ACHN (cell line): ENCODE results near the gene PGM5.
"Not testable (repeated sequence)": the region's sequence is repeated elsewhere in the genome, so short reads cannot be mapped to it uniquely, and the experiment has no call there.

ENCODE experiments used
- DNase-seq: peaks from one replicate; pipeline ENCODE4 v3.0.0-alpha.2; 2015
- in situ Hi-C: cut with HindIII; loops from 2 replicates; pipeline ENCODE4 v1.10.0; 2017; ENCODE audit warnings: low sequenced_read_pairs, low pct_ligation_motif_present, low pct_unique_long_range_greater_than_20kb

Gene PGM5

DNA sequence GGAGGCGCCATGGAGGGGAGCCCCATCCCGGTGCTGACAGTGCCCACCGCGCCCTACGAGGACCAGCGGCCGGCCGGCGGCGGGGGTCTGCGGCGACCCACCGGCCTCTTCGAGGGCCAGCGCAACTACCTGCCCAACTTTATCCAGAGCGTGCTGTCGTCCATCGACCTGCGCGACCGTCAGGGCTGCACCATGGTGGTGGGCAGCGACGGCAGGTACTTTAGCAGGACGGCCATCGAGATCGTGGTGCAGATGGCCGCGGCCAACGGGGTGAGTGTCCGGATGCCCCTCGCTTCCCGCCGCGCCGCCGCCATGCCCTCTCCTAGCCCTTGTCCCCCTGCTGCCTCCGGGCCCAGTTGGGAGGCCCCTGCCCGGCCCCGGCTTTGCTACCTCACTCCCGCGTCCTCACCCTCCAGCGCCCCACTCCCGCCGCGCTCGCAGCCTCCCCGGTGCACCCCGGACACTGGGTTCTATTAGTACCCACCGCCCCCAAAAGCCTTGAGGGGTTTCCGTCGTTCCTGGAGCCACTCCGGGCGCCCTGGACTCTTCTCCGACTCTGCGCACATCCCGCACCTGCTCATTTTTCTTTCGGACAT lies 806 bp downstream of the PGM5 start:
- in situ Hi-C loops, DNase-seq: not testable (repeated sequence)

DNA sequence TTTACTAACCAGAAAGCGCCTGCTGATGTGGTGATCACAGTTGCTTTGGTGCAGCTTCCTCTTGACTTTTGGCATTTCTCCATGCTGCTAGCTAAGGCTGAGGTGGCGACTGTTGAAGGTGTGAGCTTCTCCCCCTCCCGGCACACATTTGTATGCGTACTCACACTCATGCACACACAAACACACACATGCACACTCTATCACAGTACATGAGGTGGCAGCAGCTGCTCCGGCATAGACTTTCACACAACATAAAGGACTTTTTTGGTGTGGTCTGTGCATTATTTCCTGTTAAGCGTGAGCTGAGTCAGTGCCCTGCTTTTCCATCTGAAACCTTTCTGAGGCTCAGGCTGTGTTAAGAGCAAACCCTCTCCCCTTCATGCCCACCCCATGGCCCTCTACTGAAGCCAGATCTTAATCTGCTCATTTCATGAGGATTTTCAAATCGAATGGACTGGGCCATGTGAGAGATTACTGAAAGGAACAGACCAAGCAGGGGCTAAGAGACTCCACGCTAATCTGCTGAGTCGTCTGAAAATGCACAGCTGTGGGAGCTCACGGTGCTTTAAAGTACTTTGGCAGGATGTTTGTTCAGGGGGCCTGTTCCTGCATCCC lies 10.6 kb downstream of the PGM5 start:
- in situ Hi-C loops, DNase-seq: not testable (repeated sequence)

DNA sequence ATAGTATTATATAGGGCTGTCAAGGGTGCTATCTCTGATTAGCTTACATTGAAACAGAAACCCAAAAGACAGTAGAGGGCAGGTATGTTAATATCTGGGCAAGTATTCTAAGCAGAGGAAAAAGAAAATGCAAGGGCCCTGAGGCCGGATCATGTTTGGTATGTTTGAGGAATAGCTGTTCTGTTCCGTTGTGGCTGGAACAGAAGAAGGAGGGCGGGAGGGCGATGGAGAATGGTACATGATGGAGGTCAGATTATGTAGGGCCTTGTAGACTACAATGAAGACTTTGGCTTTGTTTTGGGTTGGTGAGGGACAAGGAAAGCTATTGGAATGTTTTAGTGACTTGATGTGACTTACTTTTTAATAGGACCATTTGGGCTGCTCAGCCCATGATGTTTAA lies 19.4 kb downstream of the PGM5 start:
- in situ Hi-C loops, DNase-seq: not testable (repeated sequence)

DNA sequence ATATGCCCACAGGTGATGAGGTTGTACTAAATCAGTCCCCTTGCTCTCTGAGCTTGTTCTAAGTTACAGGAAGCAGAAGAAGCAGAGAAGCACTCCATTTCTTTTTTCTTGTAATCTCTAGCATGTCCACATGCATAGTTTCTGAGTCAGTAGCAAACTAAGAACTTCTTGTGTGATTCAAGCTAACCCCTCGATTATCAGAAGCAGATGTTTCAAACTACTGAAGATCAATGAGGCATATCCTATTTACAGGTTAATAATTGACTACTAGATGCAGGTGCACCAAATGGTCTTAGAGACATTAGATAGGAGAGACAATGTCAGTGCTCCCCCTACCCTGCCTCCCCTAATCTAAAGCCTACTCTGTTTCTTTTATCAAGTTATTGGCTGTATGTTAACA lies 21.3 kb downstream of the PGM5 start:
- in situ Hi-C loops = not testable (repeated sequence)
- peak; percentile 17 for DNase-seq

DNA sequence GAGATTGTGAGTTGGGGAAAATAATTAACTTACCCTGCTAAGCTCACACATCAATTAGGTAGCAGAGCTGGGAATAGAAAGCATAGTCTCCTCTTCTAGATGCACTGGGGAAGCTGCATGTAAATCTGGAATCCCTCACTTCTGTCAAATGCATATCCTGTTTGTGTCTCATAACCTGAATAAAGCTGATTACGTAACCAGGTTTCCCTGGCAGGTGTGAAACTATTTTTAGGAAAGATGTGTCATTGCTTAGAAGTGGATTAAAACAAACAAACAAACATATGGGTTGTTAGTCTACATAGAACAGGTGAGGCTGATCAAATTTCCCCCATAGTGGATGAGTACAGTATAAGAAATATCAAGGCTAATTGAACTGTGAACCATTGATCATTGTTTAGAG lies 27.5 kb downstream of the PGM5 start:
- in situ Hi-C loops = not testable (repeated sequence)

DNA sequence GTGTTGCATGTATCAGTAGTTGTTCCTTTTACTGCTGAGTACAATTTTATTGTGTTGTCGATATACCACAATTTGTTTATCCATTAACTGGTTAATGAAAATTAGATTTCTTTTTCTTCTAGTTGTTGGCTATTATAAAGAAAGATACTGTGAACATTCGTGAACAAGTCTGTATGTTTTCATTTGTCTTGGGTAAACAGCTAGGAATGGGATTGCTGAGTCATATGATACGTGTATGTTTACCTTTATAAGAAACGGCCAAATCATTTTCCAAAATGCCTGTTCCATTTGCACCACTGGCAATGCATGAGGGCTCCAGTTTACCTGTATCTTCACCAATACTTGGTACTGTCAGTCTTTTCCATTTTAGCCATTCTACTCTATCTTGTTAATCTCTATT lies 33.1 kb downstream of the PGM5 start:
- DNase-seq, in situ Hi-C loops: not testable (repeated sequence)

More for the DNA sequence above, 27.5 kb downstream of the PGM5 start:
- not testable (repeated sequence) for DNase-seq

DNA sequence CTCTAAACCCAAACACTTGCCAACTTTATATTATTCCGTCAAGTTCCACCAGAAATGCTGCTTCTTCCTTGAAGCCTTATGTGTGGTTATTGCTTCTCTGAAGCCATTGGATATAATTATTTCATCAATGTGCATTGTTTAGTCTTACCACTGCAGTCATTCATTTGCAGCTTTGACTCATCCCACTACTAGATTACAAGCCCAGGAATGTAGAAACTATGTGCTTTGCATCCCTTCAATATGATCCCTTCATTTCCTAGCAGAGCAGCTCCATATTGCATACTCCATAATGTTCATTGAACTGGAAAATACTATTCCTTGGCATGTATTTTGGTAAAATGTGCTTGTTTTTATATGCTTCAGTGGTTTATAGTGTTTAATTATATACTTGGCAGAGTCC lies 34.3 kb downstream of the PGM5 start:
- in situ Hi-C loops = not testable (repeated sequence)

DNA sequence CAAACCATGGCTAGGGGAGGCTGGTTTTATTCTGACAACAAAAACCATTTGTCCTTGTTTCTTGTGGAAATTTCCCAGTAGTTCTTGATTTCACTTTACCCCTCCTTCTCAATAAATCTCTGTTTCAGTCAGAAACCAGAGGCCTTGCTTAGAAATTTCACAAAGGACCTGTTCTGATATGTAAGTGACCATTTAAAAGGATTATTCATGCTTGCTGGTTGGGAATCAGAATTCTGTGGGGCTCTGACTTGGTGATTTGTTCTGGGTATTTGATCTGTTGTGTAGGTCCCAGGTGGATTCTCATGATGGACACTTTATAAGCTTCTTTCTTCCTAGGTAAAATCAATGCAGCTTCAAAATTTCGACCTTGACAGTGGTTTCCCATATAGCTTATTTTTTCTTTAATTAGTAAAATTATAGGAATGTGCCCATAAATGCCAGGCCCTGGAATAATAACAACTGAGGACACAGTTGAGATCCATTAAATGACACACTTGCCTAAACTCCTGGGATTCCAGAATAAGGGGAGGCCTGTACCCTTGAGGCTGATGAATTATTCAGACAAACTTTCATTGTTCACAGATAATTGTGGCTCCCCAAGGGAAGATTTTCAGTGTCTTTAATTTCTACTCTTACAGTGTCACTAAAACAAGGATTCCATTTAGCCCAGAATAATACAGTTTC lies 40.1 kb downstream of the PGM5 start:
- DNase-seq, in situ Hi-C loops: not testable (repeated sequence)

More for the DNA sequence above, 34.3 kb downstream of the PGM5 start:
- not testable (repeated sequence) for DNase-seq

DNA sequence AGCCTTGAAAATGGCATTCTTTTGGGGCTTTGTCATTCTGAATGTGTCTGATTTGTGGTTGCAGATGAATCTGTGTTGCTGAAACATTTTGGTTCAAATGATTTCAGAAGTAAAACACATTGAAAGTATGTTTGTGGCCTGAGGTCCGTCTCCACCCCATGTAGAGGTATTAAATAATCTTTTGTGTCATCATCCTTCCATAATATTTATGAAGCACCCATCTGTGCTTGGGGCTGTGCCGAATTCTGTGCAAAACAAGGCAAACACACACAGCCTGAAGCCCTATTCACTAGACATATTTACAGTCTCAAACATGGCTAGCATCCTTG lies 40.6 kb downstream of the PGM5 start:
- DNase-seq, in situ Hi-C loops: not testable (repeated sequence)

DNA sequence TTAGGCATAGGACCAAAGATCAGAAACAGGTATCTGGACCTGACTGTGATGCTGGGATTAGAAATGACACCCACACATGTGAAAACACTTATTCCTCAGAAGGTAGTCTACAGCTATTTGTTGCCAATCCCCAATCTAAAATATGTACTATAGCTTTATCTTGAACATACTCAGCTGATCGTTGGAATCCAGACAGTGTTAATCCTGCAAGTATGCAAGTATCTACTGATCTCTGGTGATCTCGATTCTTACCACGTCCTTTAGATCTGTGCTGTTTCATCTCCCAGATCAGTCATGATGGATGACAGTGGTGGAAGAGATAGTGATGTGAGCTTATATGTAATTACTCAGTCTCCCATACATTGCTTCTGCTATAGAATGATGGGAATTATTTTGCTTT lies 41.4 kb downstream of the PGM5 start:
- DNase-seq, in situ Hi-C loops: not testable (repeated sequence)

DNA sequence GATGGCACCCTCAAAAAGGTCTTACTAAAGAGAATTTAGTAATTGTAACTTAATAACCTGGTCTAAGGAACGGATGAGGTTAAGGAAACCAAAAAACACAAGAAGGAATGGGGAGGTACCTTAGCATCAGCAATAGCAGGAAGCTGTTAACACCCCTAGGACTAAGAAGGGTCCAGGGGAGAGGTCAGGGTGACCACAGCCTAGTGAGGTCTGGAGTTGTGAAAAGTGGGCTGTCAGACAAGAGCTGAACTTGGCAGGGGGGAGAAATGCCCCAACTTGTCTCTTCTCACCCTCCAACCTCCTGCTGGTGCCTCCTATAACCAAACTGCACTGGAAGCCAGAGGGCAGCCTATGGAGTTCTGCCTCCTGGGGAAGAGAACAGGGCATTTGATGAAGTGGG lies 41.9 kb downstream of the PGM5 start:
- in situ Hi-C loops, DNase-seq: not testable (repeated sequence)

DNA sequence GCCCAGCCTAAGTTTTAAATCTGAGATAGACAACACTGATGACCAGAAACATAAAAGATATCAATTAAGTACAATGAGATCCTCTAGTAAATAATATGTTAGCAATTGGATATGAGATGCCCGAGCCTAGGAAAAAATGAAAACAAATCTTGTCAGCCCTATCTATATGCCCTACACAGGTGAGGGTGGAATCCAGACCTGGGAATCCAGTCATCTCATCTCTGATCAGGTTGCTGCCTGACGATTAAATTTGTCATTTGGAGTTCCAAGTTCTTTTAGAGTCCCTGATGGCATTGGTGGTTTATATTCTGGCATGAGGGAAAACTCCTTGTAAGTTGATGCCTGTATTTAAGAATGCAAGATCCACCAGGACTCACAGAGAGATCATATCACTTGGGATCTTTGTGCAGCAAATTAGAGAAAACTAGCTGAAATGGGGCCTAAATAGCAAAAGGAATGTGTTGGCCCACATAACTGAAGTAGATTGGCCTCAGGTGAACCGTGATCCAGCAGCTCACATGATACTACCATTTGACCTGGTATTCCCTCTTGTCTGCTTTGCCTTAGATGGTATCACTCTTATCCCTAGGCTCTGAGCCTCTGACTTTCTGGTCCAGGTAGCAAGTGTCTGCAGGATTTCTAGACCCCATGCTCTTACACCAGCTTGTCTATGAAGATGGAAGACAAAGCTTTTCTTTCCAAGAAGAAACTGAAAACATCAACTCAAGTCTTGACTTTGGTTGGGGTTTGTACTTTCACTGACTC lies 48.2 kb downstream of the PGM5 start:
- in situ Hi-C loops, DNase-seq: not testable (repeated sequence)

DNA sequence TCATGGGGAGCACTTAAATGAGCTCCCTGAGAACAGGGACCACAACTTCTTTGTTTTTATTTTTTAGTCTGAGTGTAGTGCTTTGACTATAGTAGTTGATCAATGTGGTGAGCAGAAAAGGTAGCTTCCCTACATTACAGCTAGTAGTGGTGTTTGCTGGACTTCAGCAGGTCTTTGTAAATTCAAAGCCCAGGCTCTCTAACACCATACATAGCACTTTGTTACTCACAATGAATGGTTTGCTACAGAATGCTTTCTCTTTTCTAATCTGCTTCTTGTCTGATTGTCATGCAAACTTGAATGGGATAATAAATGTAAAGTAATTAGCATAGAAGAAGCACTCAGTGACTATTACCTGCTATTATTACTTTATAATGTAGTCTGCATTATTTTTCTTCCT lies 55.5 kb downstream of the PGM5 start:
- in situ Hi-C loops, DNase-seq: not testable (repeated sequence)

DNA sequence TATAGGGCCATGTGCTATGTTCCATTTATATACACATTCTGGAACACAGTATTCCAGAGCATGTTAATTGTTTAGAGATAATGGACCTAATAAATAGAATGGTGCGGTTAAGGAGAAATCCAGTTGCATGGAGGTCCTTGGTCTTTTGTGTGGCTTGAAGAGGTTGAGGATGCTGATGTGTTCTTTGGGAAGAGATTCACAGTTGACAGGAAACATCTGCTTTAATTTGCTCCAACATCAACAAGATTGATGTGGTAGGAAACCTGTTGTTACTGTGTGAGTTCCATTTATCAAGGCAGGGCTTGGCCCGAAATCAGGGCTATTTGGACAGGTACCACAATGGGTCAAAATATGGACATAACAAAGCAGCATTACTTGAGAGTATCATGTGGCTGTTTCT lies 56.3 kb downstream of the PGM5 start:
- DNase-seq, in situ Hi-C loops: not testable (repeated sequence)

DNA sequence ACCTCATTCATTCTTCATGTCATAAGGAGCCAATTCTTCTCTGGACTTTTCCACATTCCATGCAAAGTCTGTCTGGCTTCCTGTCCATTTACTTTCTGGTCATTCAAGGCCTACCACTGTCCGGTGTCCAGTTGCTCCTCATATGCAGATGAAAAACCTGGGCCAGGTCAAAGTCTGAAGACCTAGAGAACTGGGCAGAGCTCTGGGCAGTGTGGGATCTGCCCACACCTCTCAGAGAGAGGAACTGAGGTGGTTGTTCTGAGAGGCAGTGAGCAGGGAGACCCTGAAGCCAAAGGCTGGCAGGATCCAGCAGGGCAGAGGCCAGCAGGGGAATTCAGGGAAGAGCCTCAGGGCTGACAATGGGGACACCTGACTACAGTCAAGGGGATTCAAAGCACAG lies 58.7 kb downstream of the PGM5 start:
- in situ Hi-C loops, DNase-seq: not testable (repeated sequence)

DNA sequence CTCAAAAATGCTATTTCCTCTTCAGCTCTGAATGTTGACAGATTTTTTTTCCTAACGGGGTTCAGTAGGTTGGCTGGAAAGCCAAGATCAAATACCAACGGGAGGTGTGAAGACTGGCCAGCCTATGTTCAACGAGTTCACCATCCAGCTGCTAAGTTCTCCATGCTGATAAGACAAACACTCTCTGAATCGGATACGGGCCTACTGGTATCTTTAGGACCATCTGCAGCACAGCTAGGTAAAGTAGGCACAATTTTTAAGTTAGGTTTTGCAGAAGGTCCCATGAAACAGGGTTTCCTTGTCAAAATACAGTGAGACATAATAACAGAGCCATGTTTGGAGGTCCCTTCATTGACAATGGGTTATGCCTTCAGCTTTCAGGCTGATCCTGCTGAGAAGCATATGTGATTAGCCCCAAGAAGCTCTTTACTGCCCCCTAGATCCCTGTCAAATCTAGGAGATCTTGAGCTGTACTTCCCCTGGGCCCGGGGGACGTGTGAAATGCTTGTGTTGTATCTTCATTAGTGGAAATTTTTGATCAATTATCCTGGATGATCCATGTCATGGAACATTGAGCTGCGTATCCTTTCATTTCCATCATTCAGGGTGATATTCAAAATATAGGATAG lies 60.6 kb downstream of the PGM5 start:
- peak; percentile 15 for DNase-seq
- in situ Hi-C loops = no loop called here

DNA sequence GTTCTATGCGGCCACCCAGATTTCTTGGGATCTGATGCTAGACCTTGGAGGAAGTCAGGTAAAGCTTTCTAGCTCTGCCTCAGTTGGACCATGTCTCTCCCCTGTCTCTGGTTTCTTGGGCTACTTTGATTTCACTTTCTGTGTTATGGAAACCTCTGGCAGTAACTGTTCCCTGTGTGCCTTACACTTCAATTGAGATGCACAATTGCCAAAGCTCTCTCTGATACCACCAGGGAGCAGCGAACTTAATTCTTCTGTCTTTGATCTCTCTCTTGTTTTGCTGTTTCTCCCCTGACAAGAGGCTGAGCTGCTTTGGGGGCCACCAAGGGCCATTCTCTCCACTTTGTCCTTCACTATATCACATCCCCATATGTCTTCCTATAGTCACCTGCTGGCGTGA lies 61.4 kb downstream of the PGM5 start:
- in situ Hi-C loops = no loop called here

DNA sequence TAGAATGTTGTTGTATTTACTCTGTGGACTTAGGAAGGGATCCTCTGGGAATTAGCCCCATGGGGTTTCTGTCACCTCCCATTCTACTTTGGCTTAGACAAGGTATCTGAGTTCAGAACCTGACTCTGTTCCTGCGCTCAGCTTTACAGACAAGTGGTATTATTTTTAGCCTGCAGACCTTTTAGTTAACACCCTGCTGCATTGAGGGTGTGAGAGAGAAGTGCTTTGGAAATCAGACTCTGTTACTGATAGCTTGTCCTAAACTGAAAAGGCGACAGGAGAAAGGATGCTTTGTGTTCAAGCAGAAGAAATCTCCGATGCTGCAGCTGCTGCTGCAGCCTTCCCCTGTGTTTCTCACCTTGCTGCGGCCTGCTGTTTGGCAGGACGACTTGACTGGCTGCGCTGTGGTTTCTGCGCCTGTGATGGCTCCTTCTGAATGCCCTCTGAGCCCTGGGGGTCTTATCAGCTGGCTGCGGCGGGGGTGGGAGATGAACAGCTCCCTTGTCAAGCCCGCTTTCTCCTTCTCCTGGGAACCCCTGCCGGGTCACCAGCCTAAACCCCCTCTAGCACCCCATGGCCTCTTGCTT lies 61.9 kb downstream of the PGM5 start:
- no peak for DNase-seq
- in situ Hi-C loops = no loop called here

More for the DNA sequence above, 61.4 kb downstream of the PGM5 start:
- DNase-seq = no peak
